ENCODE data around the gene SERINC2. TPM values are rescaled to one million over a fixed set of nuclear protein-coding genes. Genes with fewer than 3 reads are reported as not detected.

SERINC2 gene
- total RNA-seq, 1 experiment from 2014 or later, result 50.1 TPM

DNA sequence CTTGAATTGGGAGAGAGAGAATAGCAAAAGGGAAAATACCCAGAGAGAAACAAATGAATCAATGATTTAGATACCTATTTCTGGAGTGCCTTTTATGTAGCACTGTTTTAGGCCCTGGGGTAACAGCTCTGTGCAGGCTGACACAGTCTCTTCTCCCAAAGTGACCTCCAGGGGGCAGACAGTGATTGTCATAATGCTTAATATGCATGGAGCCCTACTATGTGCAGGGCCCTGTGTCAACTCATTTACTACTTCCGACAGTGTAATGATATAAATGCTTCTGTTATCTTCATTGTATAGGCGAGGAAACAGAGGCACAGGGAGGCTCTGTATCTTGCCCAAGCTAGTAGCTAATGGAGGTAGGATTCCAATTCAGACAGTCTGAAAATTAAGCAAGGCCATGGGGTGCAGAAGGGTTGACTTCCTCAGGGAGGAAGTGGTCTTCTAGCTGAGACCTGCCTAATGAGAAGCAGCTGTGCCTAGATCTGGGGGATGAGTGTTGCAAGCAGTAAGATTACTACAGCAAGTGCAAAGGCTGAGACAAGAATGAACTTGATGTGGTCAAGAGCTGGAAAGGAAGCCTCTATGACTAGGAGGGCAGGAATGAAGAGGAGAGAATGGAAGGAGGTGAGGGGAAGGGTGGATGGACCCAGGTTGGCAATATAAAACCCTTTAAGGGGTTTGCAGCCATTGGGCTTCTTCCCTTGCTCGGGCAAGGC is 16.2 kb upstream of the SERINC2 start:
- ChIA-PET POLR2A (interaction anchor here (0.5 to 1.8 kb wide), 3 partner anchors 12 to 152 kb away, joined by 3 to 4 read pairs (median 3); no protein-coding TSS in a partner anchor), RAD21 (ENCODE audit: low non-redundant PET in 1 of 2, low total read pairs in 2 of 2, uncharacterized antibody in 2 of 2, unreplicated experiment in 2 of 2) (interaction anchor here (0.6 to 2.4 kb wide), 5 partner anchors 24 to 153 kb away, joined by 3 to 12 read pairs (median 8); no protein-coding TSS in a partner anchor), CTCF (interaction anchor here (0.6 to 4.2 kb wide), 9 partner anchors 12 to 392 kb away, joined by 3 to 98 read pairs (median 4); no protein-coding TSS in a partner anchor)
- H3K79me2 ChIP-seq (ENCODE audit: insufficient read depth, low read length), result no peaks in the 10 kb centered on the region
- no peaks in the 10 kb centered on the region for H3K36me3 ChIP-seq (ENCODE audit: control insufficient read depth in 1 of 2, insufficient read depth in 2 of 2, low read length in 2 of 2)
- peak overlapping the region in 1 of 2 experiments; percentile 10; a peak in 1 of 4 replicates for H3K4me3 ChIP-seq (replicated peaks in 1 of 2; ENCODE audit: low read depth in 1 of 2, low read length in 2 of 2)
- H3K27ac ChIP-seq (ENCODE audit: low read depth, low read length), result peak overlapping the region; percentile 5; the same call in 1 of the 2 replicates
- peaks cover 6 to 46% of the 10 kb centered on the region in 2 experiments; a peak in 2 of 4 replicates for H3K4me1 ChIP-seq (ENCODE audit: control insufficient read depth in 1 of 2, insufficient read depth in 2 of 2, low read length in 2 of 2)
- no peaks in the 10 kb centered on the region for H3K9me2 ChIP-seq (ENCODE audit: insufficient read depth)
- no peak overlapping the region for H2AFZ ChIP-seq (ENCODE audit: low read depth, low read length, poor library complexity, severe bottlenecking)
- intact Hi-C loops (cut with micrococcal nuclease), result loop anchor here (1.0 kb wide), 1 partner anchor 153 kb away; no protein-coding TSS in a partner anchor
- H4K20me1 ChIP-seq (ENCODE audit: insufficient read depth), result no peaks in the 10 kb centered on the region
- ATAC-seq (peak; percentile 45), DNase-seq (ENCODE audit: low read depth, low spot score) (peak; percentile 55)
- peak overlapping the region; percentile 62 for H3K4me2 ChIP-seq (ENCODE audit: low read length)
- TF ChIP-seq CBX3 (IDR thresholded peaks at IDR 0.05; ENCODE audit: low read depth) (peak; percentile 29; the same call in 1 of the 2 replicates), RAD21 (IDR thresholded peaks at IDR 0.05; ENCODE audit: low read depth) (peak; percentile 84), JUND (IDR thresholded peaks at IDR 0.05) (no peak), POLR2AphosphoS5 (IDR thresholded peaks at IDR 0.05; ENCODE audit: low read depth, low read length) (no peak), TCF7L2 (IDR thresholded peaks at IDR 0.05; ENCODE audit: borderline replicate concordance, extremely low read depth, insufficient read depth, insufficient read length) (no peak), CEBPB (IDR thresholded peaks at IDR 0.05; ENCODE audit: low read depth) (no peak), ELF1 (IDR thresholded peaks at IDR 0.05; ENCODE audit: borderline replicate concordance, low read depth) (no peak)
- TF ChIP-seq, protein P1, sequence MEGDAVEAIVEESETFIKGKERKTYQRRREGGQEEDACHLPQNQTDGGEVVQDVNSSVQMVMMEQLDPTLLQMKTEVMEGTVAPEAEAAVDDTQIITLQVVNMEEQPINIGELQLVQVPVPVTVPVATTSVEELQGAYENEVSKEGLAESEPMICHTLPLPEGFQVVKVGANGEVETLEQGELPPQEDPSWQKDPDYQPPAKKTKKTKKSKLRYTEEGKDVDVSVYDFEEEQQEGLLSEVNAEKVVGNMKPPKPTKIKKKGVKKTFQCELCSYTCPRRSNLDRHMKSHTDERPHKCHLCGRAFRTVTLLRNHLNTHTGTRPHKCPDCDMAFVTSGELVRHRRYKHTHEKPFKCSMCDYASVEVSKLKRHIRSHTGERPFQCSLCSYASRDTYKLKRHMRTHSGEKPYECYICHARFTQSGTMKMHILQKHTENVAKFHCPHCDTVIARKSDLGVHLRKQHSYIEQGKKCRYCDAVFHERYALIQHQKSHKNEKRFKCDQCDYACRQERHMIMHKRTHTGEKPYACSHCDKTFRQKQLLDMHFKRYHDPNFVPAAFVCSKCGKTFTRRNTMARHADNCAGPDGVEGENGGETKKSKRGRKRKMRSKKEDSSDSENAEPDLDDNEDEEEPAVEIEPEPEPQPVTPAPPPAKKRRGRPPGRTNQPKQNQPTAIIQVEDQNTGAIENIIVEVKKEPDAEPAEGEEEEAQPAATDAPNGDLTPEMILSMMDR (IDR thresholded peaks at IDR 0.05 in 2 of 3, conservative IDR thresholded peaks at IDR 0.05 in 1 of 3; ENCODE audit: borderline replicate concordance in 1 of 3, insufficient read depth in 1 of 3, low read depth in 2 of 3, low read length in 2 of 3), result peak; percentile 70 to 86 (median 75)
- TF ChIP-seq, protein P2, sequence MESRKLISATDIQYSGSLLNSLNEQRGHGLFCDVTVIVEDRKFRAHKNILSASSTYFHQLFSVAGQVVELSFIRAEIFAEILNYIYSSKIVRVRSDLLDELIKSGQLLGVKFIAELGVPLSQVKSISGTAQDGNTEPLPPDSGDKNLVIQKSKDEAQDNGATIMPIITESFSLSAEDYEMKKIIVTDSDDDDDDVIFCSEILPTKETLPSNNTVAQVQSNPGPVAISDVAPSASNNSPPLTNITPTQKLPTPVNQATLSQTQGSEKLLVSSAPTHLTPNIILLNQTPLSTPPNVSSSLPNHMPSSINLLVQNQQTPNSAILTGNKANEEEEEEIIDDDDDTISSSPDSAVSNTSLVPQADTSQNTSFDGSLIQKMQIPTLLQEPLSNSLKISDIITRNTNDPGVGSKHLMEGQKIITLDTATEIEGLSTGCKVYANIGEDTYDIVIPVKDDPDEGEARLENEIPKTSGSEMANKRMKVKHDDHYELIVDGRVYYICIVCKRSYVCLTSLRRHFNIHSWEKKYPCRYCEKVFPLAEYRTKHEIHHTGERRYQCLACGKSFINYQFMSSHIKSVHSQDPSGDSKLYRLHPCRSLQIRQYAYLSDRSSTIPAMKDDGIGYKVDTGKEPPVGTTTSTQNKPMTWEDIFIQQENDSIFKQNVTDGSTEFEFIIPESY (IDR thresholded peaks at IDR 0.05; ENCODE audit: extremely low read depth, insufficient replicate concordance, low read length), result no peak
- TF ChIP-seq, protein P3, sequence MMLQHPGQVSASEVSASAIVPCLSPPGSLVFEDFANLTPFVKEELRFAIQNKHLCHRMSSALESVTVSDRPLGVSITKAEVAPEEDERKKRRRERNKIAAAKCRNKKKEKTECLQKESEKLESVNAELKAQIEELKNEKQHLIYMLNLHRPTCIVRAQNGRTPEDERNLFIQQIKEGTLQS (IDR thresholded peaks at IDR 0.05), result no peak
- no peak overlapping the region for H3K9ac ChIP-seq (ENCODE audit: low read length)
- no peaks in the 10 kb centered on the region for H3K27me3 ChIP-seq (ENCODE audit: insufficient read depth, low read length)
- H3K9me3 ChIP-seq (ENCODE audit: control insufficient read depth in 1 of 2, insufficient read depth in 1 of 2, low read depth in 1 of 2, low read length in 2 of 2), result no peaks in the 10 kb centered on the region
- BruUV-seq (replicated peaks), result no TSS peak

All from HCT116 (cell line).